ENCODE measurements around the gene CLIC5.

CLIC5 gene

GRCh38 chr6:46015119-46015968, at the start of gene CLIC5:
CLIC5 (minus strand) TSS chr6:46015860; CDS start chr6:46015542, 318 bp downstream.
- no peak for DNase-seq

GRCh38 chr6:46062991-46063390, 47.3 kb upstream of the CLIC5 start:
- DNase-seq = no peak

GRCh38 chr6:46062312-46062711, 46.7 kb upstream of the CLIC5 start:
- no peak for DNase-seq

DNA sequence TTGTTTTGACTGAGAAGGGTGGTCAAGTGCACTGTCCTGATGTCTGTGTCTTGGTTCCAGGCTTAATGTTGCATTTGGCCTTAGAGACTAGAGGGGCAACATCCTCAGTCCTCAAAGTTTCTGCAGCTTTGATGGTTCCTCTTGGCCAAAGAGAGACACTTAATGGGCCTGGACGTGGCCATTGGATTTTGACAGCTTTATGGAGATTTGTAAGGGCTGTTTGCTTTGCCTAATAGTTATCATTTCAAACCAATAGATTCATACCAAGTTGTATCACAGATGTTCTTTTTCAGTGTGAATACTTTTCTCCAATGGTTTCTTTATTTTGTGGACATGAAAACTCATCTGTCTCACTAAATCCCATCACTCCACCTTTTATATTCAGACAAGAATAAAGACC, 45.8 kb upstream of the CLIC5 start:
- DNase-seq = no peak

GRCh38 chr6:46059608-46060007, 43.9 kb upstream of the CLIC5 start:
- DNase-seq = no peak

GRCh38 chr6:46058951-46059350, 43.3 kb upstream of the CLIC5 start:
- DNase-seq = no peak

DNA sequence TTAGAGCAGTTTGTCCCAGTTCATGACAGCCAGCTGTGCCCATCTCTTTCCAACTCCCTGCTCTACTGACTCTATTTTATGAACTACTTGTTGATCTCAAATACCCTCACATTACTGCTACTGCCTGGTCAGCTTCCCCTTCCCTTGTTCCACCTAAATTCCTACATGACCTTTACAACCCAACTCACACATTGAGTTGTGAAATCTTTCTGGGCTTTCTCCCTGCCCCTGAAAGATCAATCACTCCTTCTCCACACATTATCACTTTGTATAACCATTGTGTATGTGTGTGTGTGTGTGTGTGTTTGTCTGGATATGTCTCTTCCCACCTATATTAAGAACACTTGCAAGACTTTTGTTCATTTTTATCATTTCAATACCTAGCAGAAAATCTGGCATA, 42.1 kb upstream of the CLIC5 start:
- DNase-seq = no peak

GRCh38 chr6:46056906-46057529, 41.4 kb upstream of the CLIC5 start:
- no peak for DNase-seq

- no peak for DNase-seq
Observed at GRCh38 chr6:46054516-46054915, 38.9 kb upstream of the CLIC5 start.

- no peak for DNase-seq
Observed at GRCh38 chr6:46053039-46053933, 37.6 kb upstream of the CLIC5 start.

GRCh38 chr6:46052479-46052878, 36.8 kb upstream of the CLIC5 start:
- DNase-seq = no peak

DNA sequence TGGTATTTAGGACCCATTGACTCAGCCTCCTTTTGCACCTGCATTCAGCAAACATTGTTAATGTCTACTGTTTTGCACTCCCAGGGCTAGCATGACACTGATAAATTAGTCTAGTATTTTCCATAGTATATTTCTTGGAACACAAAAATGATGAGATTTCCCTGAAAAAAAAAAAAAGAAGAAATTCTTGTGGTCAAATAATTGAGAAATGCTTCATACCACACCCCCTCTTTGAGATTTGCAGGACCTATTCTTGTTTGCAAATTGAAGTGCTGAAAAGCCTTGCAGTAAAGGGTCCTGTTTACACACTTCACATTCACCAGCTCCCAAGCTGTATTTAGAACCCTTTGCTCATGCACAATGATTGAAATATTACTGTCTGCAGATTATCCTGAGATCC, 36.3 kb upstream of the CLIC5 start:
- no peak for DNase-seq

- DNase-seq = no peak
Observed at GRCh38 chr6:46050845-46051405, 35.3 kb upstream of the CLIC5 start.

GRCh38 chr6:46048646-46049297, 33.1 kb upstream of the CLIC5 start:
- DNase-seq = no peak

- DNase-seq = no peak
Observed at GRCh38 chr6:46046558-46047174, 31.0 kb upstream of the CLIC5 start.

DNA sequence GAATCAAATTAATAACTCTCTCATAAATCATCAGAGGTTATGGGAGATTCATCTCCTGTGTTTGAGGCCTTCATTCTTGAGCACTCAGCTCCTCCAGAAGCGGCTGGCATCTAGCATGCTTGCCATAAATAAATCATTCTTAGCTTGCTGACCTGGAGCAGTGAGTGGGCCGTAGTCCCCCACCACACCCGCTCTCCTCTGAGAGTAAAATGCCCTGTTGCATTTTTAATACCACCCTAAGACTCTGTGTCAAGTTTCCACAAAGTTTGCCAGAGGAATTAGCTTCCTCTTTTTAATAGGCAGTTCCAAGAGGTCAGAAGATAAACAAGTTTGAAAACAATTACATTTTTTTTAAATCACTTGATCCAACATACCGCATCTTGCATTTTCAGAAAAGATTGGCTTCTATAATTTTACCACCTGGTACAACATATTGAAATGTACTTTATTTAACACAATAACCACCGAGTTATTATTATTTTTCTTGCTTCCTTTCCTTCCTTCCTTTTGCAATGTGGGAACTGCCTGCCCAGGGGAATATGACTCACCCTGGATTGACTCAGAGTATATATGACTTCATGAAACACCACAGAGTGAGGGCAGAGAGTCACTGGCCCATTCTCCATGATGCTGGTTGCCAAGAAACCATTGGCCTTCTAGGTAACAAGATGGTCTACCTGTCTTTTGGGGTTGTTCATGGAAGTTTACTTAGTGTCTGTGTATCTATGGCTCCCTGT, 29.4 kb upstream of the CLIC5 start:
- no peak for DNase-seq

GRCh38 chr6:46042355-46042999, 26.8 kb upstream of the CLIC5 start:
- peak in 1 of 14 donors; percentile 2 for DNase-seq

GRCh38 chr6:46040288-46040687, 24.6 kb upstream of the CLIC5 start:
- no peak for DNase-seq

DNA sequence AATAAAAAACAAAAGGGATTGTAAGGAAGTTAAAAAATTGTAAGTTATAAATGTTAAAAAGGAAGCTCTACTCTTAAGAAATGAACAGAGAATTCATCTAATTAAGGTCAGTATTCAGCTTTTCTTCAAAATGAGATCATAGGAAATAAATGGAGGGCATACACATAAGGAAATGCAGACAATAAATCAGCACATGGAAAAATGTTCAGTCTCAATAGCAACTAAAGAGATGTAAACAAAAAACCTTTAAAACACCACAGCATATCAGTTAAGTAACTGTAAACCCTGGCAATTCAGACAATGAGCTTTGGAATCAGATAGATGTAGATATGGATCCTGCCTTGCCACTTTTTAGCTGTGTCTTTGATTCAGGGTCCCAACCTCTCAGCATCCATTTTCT, 24.0 kb upstream of the CLIC5 start:
- no peak for DNase-seq

- DNase-seq = no peak
Observed at GRCh38 chr6:46036911-46037310, 21.3 kb upstream of the CLIC5 start.
